ENCODE data around the gene TLE5.

Gene TLE5

GRCh38 chr19:3099347-3100145 lies 37.3 kb upstream of the TLE5 start:
- Histone ChIP-seq H3K4me1 (peaks cover 32% of the 10 kb centered on the region), H3K9ac (no peak overlapping the region), H3K27me3 (ENCODE audit: control insufficient read depth, insufficient read depth, low read length) (no peaks in the 10 kb centered on the region), H3K4me2 (ENCODE audit: low read length) (no peak overlapping the region), H3K27ac (peak overlapping the region; percentile 33), H3K4me3 (ENCODE audit: low read depth, low read length) (no peak overlapping the region), H2AFZ (no peak overlapping the region), H3K79me2 (peaks cover 95% of the 10 kb centered on the region), H3K36me3 (ENCODE audit: control insufficient read depth, insufficient read depth, low read length) (no peaks in the 10 kb centered on the region), H3K9me3 (ENCODE audit: control insufficient read depth, low read length) (no peaks in the 10 kb centered on the region)
- TF ChIP-seq CTCF (IDR thresholded peaks at IDR 0.05) = no peak

GRCh38 chr19:3098515-3099346 lies 36.4 kb upstream of the TLE5 start:
- Histone ChIP-seq H3K27me3 (ENCODE audit: control insufficient read depth, insufficient read depth, low read length) (no peaks in the 10 kb centered on the region), H3K4me1 (peaks cover 29% of the 10 kb centered on the region), H3K9ac (no peak overlapping the region), H3K79me2 (peaks cover 87% of the 10 kb centered on the region), H2AFZ (no peak overlapping the region), H3K9me3 (ENCODE audit: control insufficient read depth, low read length) (no peaks in the 10 kb centered on the region), H3K36me3 (ENCODE audit: control insufficient read depth, insufficient read depth, low read length) (no peaks in the 10 kb centered on the region), H3K4me2 (ENCODE audit: low read length) (peak overlapping the region; percentile 62), H3K4me3 (ENCODE audit: low read depth, low read length) (peak overlapping the region; percentile 27), H3K27ac (peak overlapping the region; percentile 33)
- TF ChIP-seq CTCF (IDR thresholded peaks at IDR 0.05) = no peak

- Histone ChIP-seq H3K4me1 (peaks cover 26% of the 10 kb centered on the region), H3K27ac (peak overlapping the region; percentile 33), H3K9ac (no peak overlapping the region), H3K4me3 (ENCODE audit: low read depth, low read length) (peak overlapping the region; percentile 27), H3K4me2 (ENCODE audit: low read length) (peak overlapping the region; percentile 62), H3K9me3 (ENCODE audit: control insufficient read depth, low read length) (no peaks in the 10 kb centered on the region), H3K27me3 (ENCODE audit: control insufficient read depth, insufficient read depth, low read length) (no peaks in the 10 kb centered on the region), H3K36me3 (ENCODE audit: control insufficient read depth, insufficient read depth, low read length) (no peaks in the 10 kb centered on the region), H3K79me2 (peaks cover 84% of the 10 kb centered on the region), H2AFZ (no peak overlapping the region)
- TF ChIP-seq CTCF (IDR thresholded peaks at IDR 0.05) = no peak
These were observed 35.8 kb upstream of the TLE5 start for GRCh38 chr19:3098141-3098514.

GRCh38 chr19:3097442-3097871 lies 35.2 kb upstream of the TLE5 start:
- TF ChIP-seq CTCF (IDR thresholded peaks at IDR 0.05) = no peak
- Histone ChIP-seq H3K4me3 (ENCODE audit: low read depth, low read length) (no peak overlapping the region), H3K9me3 (ENCODE audit: control insufficient read depth, low read length) (no peaks in the 10 kb centered on the region), H2AFZ (no peak overlapping the region), H3K4me2 (ENCODE audit: low read length) (peak overlapping the region; percentile 17), H3K27me3 (ENCODE audit: control insufficient read depth, insufficient read depth, low read length) (no peaks in the 10 kb centered on the region), H3K9ac (no peak overlapping the region), H3K36me3 (ENCODE audit: control insufficient read depth, insufficient read depth, low read length) (no peaks in the 10 kb centered on the region), H3K27ac (no peak overlapping the region), H3K79me2 (peaks cover 79% of the 10 kb centered on the region), H3K4me1 (peaks cover 26% of the 10 kb centered on the region)

All from parathyroid adenoma (tissue), 2 donors.